Esophagus (tissue), 2 donors: Measurements from ENCODE around the gene HPSE2. TPM values are rescaled to one million over a fixed set of nuclear protein-coding genes. Genes with fewer than 3 reads are reported as not detected.

ENCODE experiments used
- H3K27ac ChIP-seq, 2 donors: one replicate each; pipeline ENCODE4 v1.5.1; 2013; ENCODE audit warnings: low read depth in 2 of 2, mild to moderate bottlenecking in 2 of 2, inconsistent platforms in 1 of 2, low read length in 1 of 2, moderate library complexity in 1 of 2
- H3K27me3 ChIP-seq, 2 donors: one replicate each; pipeline ENCODE4 v1.6.1; 2013; ENCODE audit warnings: low read length in 2 of 2, control low read depth in 1 of 2, mild to moderate bottlenecking in 1 of 2; ENCODE audit not compliant: insufficient read depth in 2 of 2, control insufficient read depth in 1 of 2
- H3K36me3 ChIP-seq, 2 donors: one replicate each; pipeline ENCODE4 v1.6.1; 2013; ENCODE audit warnings: low read length in 1 of 2; ENCODE audit not compliant: control insufficient read depth in 2 of 2, insufficient read depth in 2 of 2
- H3K4me1 ChIP-seq, 2 donors: one replicate each; pipeline ENCODE4 v1.6.1; 2013; ENCODE audit warnings: low read length in 1 of 2; ENCODE audit not compliant: control insufficient read depth in 2 of 2, insufficient read depth in 2 of 2
- H3K4me3 ChIP-seq, 2 donors: one replicate each; pipeline ENCODE4 v1.5.1; 2013; ENCODE audit warnings: low read length in 2 of 2, mild to moderate bottlenecking in 2 of 2, low read depth in 1 of 2, moderate library complexity in 1 of 2
- H3K9me3 ChIP-seq, 2 donors: one replicate each; pipeline ENCODE4 v1.6.1; 2013; ENCODE audit warnings: mild to moderate bottlenecking in 2 of 2, low read depth in 1 of 2, low read length in 1 of 2, moderate library complexity in 1 of 2; ENCODE audit not compliant: control insufficient read depth in 2 of 2, insufficient read depth in 1 of 2
- WGBS, 2 donors: extraction: QIAGEN DNeasy Blood & Tissue Kit; methylation state at CpG; one replicate each; pipeline ENCODE4 v1.1.7; 2013; 5-methylcytosine and 5-hydroxymethylcytosine counted together
- polyA plus RNA-seq, 2 donors: library from polyadenylated mRNA; stranded (reverse); fragments of 200-250 nt; gene quantifications; one replicate each; pipeline ENCODE4 v1.2.3, GENCODE V29; 2013
- donor health status: healthy with polysubstance abuse.
- donor health status: Bipolar disorder and iron deficiency.

Gene HPSE2
- polyA plus RNA-seq, 2 donors, result 2.1 to 3.5 TPM

DNA sequence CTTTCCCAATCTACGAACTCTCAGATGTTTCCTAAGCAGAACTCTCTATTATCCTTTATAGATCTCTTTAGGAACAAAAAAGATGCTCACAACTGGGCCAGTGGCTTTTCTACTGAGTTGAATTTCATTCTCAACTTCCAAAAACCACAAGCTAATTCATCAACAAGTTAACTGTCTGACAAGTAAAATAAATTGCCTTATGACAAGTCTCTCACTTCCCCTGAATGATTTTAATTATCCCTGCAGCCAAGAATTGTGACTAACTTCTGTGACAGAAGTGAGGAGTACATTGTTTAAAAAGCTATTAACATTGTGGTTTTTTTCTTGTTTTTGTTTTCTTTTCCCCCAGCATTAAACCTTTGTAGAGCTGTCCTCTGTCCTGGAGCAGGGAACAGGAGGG, 343.1 kb downstream of the HPSE2 start:
- H3K27me3 ChIP-seq, result no peaks in the 10 kb centered on the region
- no peaks in the 10 kb centered on the region for H3K36me3 ChIP-seq
- no peaks in the 10 kb centered on the region for H3K9me3 ChIP-seq
- 46 to 49% methylated on average over 1 of the region's 1 CpG for WGBS, 2 donors
- no peak overlapping the region for H3K4me3 ChIP-seq
- no peak overlapping the region for H3K27ac ChIP-seq
- no peaks in the 10 kb centered on the region for H3K4me1 ChIP-seq

DNA sequence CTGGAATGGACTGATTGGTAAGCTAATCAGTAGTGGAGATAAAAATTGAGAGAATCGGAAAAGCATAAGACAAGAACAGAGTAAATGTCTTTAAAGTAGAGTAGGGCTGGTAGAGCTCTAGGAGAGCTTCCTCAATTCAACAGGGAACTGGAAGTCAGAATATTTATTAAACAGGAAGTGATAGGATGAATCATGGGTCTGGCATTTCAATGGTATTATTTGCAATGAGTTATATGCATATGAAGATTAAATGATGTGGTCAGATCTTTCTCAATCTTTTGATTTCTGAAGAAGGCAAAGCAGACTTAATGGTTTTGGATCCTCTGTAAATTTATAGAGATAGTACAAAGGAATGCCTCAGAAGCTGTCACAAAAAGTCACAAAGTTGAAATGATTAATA, 349.0 kb downstream of the HPSE2 start:
- Histone ChIP-seq H3K4me1 (no peaks in the 10 kb centered on the region), H3K27ac (no peak overlapping the region), H3K9me3 (no peaks in the 10 kb centered on the region), H3K4me3 (no peak overlapping the region), H3K36me3 (no peaks in the 10 kb centered on the region), H3K27me3 (no peaks in the 10 kb centered on the region)
- 81 to 87% methylated on average over 1 of the region's 1 CpG for WGBS, 2 donors

DNA sequence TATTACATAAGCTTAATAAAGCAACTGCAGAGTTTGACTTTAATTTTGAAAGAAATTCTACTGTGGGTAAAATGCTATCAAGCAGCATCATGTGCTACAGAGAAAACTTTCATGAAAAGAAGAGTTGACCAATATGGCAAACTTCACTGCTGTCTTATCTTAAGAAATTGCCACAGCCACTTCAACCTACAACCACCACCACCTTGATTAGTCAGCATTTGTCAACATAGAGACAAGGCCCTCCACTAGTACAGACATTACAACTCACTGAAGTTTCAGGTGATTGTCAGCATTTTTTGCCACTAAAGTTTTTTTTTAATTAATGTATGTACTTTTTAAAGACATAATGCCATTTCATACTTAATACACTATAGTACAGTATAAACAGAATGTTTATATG, 350.3 kb downstream of the HPSE2 start:
- H3K27ac ChIP-seq, result no peak overlapping the region
- H3K4me1 ChIP-seq, result no peaks in the 10 kb centered on the region
- no peak overlapping the region for H3K4me3 ChIP-seq
- H3K9me3 ChIP-seq, result no peaks in the 10 kb centered on the region
- H3K36me3 ChIP-seq, result no peaks in the 10 kb centered on the region
- no peaks in the 10 kb centered on the region for H3K27me3 ChIP-seq

DNA sequence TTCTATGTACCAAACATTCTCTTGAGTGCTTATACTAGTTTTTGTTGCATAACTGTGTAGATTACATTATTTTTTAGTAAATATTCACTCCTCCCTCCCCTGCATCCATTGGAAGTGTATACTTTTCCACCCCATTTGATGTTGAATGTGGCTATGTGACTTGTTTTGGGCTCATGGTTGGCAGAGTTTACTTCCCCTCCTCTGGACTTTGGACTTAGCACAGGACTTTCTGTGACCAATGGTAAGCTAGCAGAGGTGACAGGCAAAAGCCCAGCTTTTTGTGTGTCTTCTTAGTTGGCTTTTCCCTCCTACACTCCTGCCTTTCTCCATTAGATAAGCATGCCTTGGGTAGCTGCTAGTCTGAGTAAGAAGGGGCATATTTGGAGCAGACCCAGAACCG, 353.9 kb downstream of the HPSE2 start:
- H3K9me3 ChIP-seq, result no peaks in the 10 kb centered on the region
- no peak overlapping the region for H3K27ac ChIP-seq
- 77 to 88% methylated on average over 1 of the region's 1 CpG for WGBS, 2 donors
- H3K27me3 ChIP-seq, result no peaks in the 10 kb centered on the region
- H3K36me3 ChIP-seq, result no peaks in the 10 kb centered on the region
- H3K4me1 ChIP-seq, result no peaks in the 10 kb centered on the region
- no peak overlapping the region for H3K4me3 ChIP-seq

- H3K9me3 ChIP-seq, result no peaks in the 10 kb centered on the region
- no peak overlapping the region for H3K27ac ChIP-seq
- H3K36me3 ChIP-seq, result no peaks in the 10 kb centered on the region
- no peak overlapping the region for H3K4me3 ChIP-seq
- no peaks in the 10 kb centered on the region for H3K4me1 ChIP-seq
- H3K27me3 ChIP-seq, result no peaks in the 10 kb centered on the region
- WGBS, 2 donors, result 36 to 68% methylated on average over 2 of the region's 2 CpGs
Observed at GRCh38 chr10:98880971-98881370, 354.7 kb downstream of the HPSE2 start.

DNA sequence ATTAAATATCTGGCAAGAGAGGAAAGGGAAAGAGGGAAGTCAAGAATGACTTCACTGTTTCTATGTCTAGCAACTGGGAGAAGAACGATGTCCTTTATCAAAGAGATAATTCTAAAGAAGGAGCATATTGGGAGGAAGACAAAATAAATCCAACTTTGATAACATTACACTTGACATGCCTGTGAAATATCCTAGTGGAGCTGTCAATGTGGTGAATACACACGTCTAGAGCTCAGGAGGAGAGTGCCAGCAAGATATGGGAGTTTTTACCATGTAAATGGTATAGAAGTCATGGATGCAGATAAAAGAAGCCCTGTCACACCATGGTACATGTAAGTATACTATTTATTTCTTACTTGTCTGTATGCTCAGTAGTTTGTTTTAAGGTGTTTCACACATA, 356.7 kb downstream of the HPSE2 start:
- H3K9me3 ChIP-seq, result no peaks in the 10 kb centered on the region
- H3K27ac ChIP-seq, result no peak overlapping the region
- 40 to 55% methylated on average over 2 of the region's 2 CpGs for WGBS, 2 donors
- H3K4me1 ChIP-seq, result no peaks in the 10 kb centered on the region
- H3K27me3 ChIP-seq, result no peaks in the 10 kb centered on the region
- H3K36me3 ChIP-seq, result no peaks in the 10 kb centered on the region
- no peak overlapping the region for H3K4me3 ChIP-seq

GRCh38 chr10:98878418-98878817, 357.2 kb downstream of the HPSE2 start:
- no peak overlapping the region for H3K27ac ChIP-seq
- no peaks in the 10 kb centered on the region for H3K4me1 ChIP-seq
- WGBS, 2 donors, result 48 to 52% methylated on average over 2 of the region's 2 CpGs

GRCh38 chr10:98861962-98862361, 373.7 kb downstream of the HPSE2 start:
- Histone ChIP-seq H3K27ac (no peak overlapping the region), H3K36me3 (no peaks in the 10 kb centered on the region), H3K9me3 (no peaks in the 10 kb centered on the region), H3K27me3 (no peaks in the 10 kb centered on the region), H3K4me3 (no peak overlapping the region), H3K4me1 (no peaks in the 10 kb centered on the region)
- 95 to 100% methylated on average over 2 of the region's 2 CpGs for WGBS, 2 donors

More at GRCh38 chr10:98878418-98878817, 357.2 kb downstream of the HPSE2 start:
- Histone ChIP-seq H3K27me3 (no peaks in the 10 kb centered on the region), H3K36me3 (no peaks in the 10 kb centered on the region), H3K4me3 (no peak overlapping the region), H3K9me3 (no peaks in the 10 kb centered on the region)

- Histone ChIP-seq H3K9me3 (no peaks in the 10 kb centered on the region), H3K27ac (no peak overlapping the region), H3K4me3 (no peak overlapping the region), H3K36me3 (no peaks in the 10 kb centered on the region), H3K4me1 (no peaks in the 10 kb centered on the region), H3K27me3 (no peaks in the 10 kb centered on the region)
- 71 to 82% methylated on average over 2 of the region's 2 CpGs for WGBS, 2 donors
Observed at GRCh38 chr10:98858525-98858924, 377.1 kb downstream of the HPSE2 start.

- no peaks in the 10 kb centered on the region for H3K36me3 ChIP-seq
- 63 to 69% methylated on average over 3 of the region's 3 CpGs for WGBS, 2 donors
- no peak overlapping the region for H3K27ac ChIP-seq
- no peaks in the 10 kb centered on the region for H3K9me3 ChIP-seq
- H3K4me3 ChIP-seq, result no peak overlapping the region
- no peaks in the 10 kb centered on the region for H3K27me3 ChIP-seq
- no peaks in the 10 kb centered on the region for H3K4me1 ChIP-seq
Observed at GRCh38 chr10:98855403-98856189, 380.1 kb downstream of the HPSE2 start.
